NCI-H1417 (cell line): ENCODE measurements around the gene RHD.
"Not testable (repeated sequence)": the region's sequence is repeated elsewhere in the genome, so short reads cannot be mapped to it uniquely, and the experiment has no call there.

Experiments used
- DNase-seq, 3 experiments: peaks; one replicate each; lab custom pipeline; 2025; lab: John Stamatoyannopoulos, UW

RHD gene

DNA sequence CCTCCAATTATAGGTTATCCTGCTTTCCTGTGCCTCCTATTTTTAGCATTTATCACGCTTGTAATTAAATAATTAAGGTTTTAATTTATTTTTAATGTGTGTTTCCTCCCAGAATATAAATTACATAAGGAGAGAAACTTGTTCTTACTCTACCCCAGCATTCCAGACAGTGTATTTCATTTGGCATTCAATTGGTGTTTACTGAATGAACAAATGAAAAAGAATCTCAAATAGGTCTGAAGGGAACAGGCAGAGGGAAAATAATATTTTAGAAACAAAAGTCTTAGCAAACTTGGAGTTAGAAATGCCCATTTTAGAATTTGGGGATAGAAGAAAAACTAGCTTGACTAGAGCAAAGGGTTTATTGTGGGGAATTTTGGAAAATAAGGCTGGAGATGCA, 15.1 kb upstream of the RHD start:
- no peak for DNase-seq

DNA sequence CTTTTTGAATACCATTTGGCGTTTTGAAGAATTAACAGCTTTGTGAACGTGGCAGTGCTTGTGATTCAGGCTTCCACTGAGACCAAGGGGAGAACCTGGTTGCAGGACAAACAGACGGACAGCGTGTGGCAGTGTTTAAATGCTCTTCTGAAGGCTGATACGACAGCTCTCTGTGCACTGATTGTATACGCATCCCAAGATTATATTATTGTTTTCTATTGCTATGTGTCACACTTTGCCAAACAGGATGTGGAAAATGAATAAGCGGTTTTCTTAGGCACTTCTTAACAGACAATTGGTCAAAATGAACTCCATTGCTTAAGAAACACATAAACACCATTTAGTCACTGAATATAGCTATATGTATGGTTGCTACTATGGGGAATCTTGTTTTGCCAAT, 12.5 kb upstream of the RHD start:
- DNase-seq, result not testable (repeated sequence)

DNA sequence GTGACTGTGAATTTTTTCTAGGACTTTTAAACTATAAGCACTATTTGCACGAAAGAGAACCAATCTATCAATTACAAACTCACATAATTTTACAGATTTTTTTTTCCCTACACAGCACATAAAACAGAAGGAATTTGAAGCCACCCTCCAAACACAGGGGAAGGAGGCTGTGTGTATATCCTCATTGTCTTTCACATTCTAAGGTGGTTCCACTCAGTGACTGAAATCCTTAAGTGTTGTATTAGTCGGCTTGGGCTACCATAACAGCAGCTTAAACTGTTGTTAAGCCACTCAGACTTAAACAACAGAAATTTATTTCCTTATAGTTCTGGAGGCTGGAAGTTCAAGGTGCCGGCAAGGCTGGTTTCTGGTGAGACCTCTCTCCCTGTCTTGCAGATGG, 12.0 kb upstream of the RHD start:
- not testable (repeated sequence) for DNase-seq

DNA sequence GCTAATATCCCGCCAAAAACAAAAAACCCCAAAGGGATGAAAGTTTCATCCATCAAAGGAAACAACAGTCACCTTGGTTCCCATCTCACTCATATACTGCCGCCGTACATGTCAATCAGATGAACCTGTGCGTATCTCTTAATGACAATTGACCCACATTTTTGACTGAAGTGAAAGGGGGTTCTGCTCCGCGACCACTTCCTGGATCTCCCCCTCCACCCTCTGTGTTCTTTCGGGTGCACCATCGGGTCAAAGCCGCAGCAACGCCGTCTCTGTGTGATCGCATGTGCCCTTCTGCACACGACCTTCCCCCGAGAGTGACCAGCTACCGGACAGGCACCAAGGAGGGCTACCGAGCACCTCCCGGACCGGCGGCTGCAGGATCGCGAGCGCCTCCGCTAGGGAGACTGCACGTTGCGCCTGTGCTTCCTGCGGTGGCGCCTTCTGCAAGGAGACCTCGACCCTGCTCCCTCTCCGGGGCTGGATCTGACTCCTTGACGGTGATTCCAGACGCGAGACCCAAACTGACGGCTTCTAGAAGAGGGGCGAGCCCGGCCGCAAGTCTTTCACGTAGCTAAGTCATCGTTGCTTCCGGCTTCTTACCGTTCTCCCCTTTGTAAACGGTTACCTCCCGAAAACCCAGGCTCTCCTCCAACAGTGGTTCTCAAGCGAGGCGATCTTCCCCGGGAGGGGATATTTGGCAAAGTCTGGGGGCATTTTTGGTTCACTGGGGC, 5.6 kb upstream of the RHD start:
- peak in 2 of 3 experiments; percentile 9 to 50 for DNase-seq

DNA sequence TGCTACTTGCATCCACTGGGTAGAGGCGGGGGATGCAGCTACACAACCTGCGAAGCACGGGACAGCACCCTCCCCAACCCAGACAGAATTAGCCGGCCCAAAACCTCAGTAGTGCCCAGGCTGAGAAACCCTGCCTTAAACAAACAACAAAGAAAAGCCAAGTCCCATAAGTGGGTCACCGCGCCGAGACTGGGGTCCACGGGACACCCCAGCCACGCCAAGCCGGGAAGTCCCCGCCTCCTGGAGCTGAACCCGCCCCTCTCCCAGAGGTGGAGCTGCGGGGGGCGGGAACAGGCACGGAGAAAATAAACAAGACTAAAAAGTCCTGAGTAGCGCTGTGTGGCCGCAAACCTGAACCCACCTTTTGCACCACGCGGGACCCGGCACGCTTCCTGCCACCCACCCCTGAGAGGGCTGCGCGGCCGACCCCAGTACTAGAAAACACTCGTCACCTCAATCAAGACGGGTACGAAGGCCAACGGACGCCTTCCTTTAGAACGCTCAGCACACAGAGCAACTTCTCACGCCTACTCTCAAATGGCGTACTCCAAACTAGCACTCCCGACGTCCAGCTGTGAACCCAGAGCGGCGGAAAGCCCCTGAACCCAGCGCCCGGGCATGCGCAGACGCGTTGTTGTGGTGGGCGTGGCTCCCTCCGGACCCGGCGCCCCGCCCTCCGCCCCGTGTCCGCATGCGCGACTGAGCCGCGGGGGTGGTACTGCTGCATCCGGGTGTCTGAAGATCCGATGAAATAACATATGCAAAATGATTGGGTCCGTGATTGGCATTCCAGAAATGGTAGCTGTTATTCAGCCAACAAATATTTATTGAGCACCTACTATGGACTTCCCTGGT, 4.8 kb upstream of the RHD start:
- peak; percentile 63 to 89 (median 84) for DNase-seq

DNA sequence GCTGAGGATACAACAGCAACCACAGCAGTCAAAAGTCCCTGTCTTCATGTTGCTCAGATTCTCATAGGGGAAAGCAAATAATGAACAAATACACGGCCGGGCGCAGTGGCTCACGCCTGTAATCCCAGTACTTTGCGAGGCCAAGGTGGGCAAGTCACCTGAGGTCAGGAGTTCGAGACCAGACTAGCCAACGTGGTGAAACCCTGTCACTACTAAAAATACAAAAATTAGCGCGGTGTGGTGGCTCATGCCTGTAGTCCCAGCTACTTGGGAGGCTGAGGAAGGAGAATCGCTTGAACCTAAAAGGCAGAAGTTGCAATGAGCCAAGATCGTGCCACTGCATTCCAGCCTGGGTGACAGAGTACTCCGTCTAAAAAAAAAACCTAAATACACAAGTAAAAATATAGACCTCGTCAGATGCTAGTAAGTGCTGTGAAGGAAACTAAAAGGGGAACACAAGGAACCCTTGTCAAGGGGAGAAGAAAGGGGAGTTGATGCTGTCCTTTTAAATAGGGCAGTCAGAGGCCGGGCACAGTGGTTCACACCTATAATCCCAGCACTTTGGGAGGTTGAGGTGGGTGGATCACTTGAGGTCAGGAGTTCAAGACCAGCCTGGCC, 4.1 kb upstream of the RHD start:
- not testable (repeated sequence) for DNase-seq

DNA sequence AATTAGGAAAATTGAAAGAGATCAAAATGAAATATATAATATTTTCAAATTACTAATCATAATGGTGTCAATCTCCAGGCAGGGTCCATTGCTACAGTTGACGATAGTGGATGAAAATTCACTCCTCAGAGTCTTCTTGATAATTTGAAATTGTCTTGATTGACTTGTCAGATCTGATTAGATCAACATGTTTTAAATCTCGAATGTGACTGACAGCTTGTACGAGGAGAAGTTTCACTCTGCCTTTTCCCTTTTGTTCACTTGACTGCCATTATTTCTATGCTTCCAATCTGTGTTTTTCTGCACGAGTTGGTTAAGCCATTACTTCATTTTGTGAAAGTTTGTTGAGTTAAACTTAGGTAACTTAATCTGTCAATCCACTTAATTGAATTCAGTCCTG, 3.3 kb downstream of the RHD start:
- DNase-seq, result not testable (repeated sequence)

DNA sequence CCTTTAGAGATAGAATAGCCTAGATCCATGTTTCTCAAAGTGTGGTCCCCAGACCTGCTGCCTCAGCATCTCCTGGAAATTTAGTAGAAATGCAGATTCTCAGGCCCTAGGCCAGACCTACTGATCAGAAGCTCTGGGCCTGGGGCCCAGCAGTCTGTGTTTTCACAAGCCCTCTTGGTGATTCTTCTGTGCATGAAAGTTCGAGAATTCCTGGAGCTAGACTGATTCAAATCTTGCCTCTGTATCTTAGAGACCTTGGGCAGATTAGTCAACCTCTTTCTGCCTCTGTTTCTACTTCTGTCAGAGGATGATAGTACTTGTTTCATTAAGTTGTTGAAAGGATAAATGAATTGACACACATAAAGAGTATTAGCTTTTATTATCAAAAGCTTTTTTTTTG, 5.0 kb downstream of the RHD start:
- not testable (repeated sequence) for DNase-seq

DNA sequence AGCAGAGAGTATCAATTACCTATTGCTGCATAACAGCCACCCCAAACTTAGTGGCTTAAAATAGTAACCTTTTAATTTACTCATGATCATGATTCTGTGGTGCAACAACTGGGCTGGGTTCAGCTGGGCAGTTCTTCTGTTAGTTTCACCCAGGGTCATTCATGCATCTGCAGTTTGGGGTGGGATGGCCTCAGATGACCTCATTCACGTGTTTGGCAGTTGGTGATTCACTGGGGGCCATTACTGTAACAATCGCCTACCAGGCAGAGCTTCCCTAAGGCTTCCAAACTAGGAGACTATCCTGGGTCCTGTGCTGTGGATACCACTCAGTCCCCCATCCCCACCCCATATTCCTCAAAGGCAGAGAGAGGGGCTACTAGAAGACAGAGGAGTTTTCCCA, 6.0 kb downstream of the RHD start:
- not testable (repeated sequence) for DNase-seq

DNA sequence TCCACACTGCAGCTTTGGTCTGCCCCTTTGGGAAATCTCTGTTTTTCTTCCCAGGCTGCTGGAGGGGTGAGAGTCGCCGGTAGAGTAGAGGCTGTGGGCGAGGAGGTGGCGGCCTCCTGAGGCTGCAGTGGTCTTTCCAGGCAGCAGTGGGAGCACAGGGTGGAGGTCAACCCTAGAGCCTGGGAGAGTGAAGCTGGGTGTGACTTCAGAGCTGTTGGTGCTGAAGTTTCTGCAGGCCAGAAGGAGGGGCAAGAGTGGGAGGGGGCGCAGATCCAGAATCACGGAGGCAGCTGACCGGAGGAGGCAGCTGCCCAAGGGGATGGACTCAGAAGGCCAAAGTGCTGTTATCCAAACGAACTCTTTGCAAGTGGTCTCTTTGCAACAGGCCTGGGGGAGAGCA, 6.5 kb downstream of the RHD start:
- DNase-seq, result not testable (repeated sequence)

DNA sequence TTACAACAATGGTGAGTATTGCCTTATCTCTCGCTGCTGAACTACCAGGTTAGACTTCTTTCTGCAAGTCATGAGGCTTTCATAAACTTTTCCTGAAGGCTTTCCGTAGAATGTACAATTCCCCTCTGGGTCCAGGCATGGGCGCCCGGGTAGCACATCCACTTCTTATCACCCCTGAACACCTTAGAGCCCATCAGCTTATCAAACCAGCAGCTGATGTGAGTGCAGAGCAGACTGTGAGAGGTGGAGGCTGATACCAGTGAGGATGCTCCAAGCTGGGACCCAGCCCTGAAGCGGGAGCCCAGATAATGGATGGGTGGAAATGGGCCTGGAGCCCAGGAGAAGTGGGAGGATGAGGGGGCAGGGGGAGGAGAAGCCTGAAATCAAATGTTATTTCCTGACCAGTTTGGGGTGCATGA, 7.4 kb downstream of the RHD start:
- not testable (repeated sequence) for DNase-seq

DNA sequence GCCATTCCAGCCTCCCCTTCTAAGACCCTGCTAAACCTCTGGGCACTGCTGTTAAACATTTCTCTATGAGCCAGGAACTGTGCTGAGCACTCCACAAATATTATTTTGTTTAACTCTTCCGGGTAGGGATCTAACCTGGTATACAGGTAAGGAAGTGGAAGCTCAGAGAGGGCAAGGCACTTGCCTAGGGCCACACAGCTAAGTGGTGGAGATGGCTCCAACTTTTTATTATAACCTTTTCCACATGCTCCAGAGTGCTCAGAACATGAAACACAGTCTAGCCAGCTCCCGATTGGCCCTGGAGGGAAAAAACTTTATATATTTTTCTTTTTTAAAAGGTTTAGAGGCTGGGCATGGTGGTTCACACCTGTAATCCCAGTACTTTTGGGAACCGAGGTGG, 13.6 kb downstream of the RHD start:
- not testable (repeated sequence) for DNase-seq

DNA sequence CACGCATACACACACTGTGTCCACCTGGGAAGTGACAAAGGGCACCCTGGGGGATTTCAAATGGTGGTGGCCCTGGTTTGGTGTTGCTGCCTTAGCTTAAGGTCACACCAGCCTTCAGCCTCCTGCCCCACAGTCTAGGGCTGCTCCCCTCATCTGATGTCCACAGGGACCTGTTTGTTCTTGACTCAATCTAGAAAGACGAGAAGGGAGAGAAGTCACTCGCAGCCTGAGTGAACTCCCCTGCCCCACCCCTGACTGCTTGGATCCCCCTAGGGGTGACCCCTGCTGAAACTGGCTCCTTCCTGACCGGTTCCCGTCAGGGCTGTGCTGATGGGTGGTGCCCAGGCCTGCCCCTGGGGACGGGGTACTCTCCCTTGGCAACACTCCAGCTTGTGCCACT, 14.9 kb downstream of the RHD start:
- DNase-seq, result peak in 2 of 3 experiments; percentile 3 to 34

DNA sequence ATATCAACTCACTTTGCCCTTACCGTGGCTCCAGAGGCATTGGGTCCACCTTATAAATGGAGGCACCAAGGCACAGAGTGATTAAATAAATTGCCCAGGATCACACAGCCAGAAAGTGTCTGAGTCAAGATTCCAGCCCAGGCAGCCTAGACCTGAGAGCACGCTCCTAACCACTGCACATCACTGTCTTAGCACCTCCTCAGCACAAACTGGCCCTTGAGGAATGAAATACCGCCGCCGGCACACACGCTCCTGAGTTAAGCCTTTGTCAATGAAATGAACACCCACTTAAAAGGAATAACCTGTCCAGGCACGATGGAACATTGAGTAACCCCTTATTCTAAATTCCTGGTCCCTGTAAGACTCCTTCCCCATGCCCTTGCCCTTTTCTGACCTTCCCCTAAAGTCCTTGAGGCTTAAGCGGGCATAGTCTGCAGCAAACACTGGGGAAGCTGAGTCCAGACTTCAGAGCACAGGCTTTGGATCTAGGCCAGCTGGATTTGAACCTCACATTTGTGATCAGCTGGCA, 16.3 kb downstream of the RHD start:
- DNase-seq, result not testable (repeated sequence)

DNA sequence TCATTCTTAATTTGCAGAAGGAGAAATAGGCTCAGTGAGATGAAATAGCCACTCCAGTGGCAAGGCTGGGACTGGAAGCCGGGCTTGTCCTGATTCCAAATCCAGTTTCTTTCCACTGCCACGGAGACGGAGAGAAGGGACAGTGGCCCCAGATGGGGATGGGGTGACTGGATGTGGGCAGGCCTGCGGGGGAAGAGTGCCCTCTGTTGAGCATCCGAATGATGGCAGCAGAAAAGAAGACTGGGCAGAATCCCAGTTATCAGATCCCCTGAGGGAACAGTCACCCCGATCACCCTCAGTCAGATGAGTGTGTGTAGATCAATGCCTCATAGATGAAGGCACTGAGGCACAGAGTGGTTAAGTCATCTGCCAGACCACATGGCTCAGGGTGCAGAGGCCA, 17.7 kb downstream of the RHD start:
- not testable (repeated sequence) for DNase-seq

DNA sequence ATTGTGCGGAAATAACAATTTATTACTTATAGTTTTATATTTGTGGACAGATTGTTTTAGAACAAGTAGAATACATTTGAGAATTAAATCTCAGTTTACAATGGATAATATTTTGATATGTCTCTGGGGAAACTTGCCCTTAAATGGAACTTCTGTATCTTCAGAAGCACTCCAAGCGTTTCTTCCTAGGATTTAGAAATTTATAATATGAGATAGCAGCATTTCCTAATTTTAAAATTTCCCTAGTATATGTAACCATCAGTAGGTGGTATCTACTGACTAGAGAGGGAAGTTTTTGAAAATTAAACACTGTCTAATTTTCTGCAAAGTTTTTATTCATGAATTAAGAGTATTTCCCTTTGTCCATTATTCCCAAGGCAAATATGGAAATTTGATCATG, 21.1 kb downstream of the RHD start:
- not testable (repeated sequence) for DNase-seq

DNA sequence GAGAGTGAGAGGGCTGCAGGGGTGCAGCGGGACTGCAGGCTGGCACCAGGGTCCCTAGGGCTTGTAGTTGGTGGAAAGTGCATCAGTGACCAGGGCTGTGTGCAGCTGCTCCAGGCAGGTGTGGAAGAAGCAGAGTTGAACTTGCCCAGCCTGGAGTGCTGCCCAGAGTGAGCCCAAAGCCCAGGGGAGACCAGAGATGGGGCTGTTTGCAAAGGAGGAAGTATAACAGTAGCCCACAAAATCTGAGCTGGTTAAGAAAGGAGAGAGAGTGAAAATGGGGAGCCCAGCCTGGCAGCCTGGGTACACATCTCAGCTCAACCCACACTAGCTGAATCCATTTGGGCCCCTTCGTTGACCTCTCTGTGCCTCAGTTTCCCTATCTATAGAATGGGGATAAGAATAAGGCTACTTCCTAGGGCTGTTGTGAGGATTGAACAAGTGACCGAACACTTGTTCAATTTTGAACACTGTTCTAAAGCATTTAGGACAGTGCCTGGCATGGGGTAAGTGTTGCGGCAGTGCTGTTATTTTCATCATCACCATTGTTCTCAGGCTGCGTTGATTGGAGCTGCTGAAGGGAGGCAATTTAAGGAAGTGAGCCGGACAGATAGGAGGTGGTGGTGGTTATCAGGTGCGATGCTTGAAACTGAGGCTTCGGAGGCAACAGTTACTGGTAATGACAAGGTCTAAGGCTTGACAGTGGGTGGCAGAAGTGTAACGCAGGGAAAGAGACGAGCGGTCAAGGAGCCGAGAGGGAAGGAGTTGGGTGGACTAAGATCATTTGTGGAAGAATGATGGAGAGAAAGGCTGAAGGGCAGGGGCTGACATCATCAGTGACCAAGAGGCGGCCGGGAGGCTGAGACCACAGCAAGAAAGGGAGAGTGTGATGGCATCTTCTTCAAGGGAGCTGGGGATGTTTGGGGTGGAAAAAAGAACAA, 22.8 kb downstream of the RHD start:
- not testable (repeated sequence) for DNase-seq

DNA sequence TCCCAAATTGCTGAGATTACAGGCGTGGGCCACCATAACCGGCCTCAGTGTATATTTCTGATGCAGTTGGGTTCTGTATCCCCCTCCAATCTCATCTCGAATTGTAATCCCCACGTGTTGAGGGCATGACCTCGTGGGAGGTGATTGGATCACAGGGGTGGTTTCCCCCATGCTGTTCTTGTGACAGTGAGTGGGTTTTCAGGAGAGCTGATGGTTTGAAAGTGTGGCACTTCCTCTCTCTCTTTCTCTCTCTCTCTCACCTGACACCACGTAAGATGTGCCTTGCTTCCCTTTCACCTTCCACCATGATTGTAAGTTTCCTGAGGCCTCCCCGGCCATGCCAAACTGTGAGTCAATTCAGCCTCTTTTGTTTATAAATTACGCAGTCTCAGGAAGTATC, 24.2 kb downstream of the RHD start:
- DNase-seq, result not testable (repeated sequence)

DNA sequence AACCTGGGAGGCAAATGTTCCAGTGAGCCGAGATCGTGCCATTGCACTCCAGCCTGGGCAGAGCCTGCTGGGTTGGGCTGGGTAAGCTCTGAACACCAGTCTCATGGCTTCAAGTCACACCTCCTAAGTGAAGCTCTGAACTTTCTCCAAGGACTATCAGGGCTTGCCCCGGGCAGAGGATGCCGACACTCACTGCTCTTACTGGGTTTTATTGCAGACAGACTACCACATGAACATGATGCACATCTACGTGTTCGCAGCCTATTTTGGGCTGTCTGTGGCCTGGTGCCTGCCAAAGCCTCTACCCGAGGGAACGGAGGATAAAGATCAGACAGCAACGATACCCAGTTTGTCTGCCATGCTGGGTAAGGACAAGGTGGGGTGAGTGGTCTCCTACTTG, 28.4 kb downstream of the RHD start:
- not testable (repeated sequence) for DNase-seq

DNA sequence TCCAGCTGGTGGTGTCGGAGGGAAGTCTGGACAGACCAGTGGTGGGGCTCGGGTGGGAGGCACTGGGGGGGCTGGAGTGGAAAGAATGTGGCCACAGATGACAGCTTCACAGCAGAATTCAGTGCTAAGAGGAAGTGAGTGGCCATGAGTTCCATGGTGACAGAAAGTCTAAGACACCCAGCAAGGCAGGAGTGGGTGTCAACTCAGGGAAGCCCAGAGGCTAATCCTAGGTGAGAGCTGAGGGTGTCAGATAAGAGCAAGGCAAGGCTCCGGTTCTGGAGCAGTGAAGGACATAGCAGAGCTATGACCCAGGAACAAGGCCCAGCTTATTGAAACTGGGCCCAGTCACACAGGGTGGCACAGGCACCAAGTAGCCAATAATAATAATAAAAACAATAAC, 30.0 kb downstream of the RHD start:
- not testable (repeated sequence) for DNase-seq

DNA sequence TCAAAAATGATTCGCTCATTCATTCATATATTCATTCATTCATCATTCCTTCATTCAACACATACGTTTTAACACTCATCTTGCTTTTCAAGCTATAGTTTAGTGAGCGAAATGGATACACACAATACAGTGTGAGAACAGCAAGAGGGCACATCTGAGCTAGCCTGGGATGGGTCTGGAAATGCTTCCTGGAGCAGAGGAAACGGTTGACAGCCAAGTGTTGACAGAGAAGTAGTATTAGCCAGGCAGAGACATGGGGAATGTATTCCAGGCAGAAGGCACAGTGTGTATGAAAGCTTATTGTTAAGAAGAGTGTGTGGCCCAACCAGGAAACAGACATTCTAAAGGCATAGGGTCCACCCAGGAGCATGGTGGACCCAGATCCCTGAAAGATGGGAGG, 32.6 kb downstream of the RHD start:
- DNase-seq, result not testable (repeated sequence)
